Endothelial cell of umbilical vein (primary cell): Measurements from ENCODE around the gene MT1X.

ENCODE experiments used
- CTCF ChIP-seq, 2 donors: IDR thresholded peaks; 1 replicate in 1 of 2; 2 replicates in 1 of 2; pipeline ENCODE4 v1.5.1; 2011; ENCODE audit warnings: low read length in 2 of 2, mild to moderate bottlenecking in 2 of 2, moderate library complexity in 2 of 2, control low read depth in 1 of 2, inconsistent platforms in 1 of 2, low read depth in 1 of 2; ENCODE audit not compliant: insufficient read depth in 1 of 2; ENCODE audit errors: extremely low read depth in 1 of 2
- EZH2 ChIP-seq: IDR thresholded peaks from 2 replicates; pipeline ENCODE4 v1.6.1; 2012; ENCODE audit warnings: borderline replicate concordance, low read depth, mild to moderate bottlenecking, moderate library complexity, low read length, inconsistent platforms; ENCODE audit not compliant: severe bottlenecking
- GATA2 ChIP-seq: IDR thresholded peaks from 2 replicates; pipeline ENCODE4 v1.7.0; 2011; ENCODE audit warnings: low read depth, mild to moderate bottlenecking, moderate library complexity, mixed read lengths, low read length; ENCODE audit not compliant: insufficient read length, insufficient read depth
- JUN ChIP-seq: IDR thresholded peaks from 2 replicates; pipeline ENCODE4 v1.6.1; 2011; ENCODE audit warnings: borderline replicate concordance, low read depth; ENCODE audit not compliant: insufficient read length, insufficient read depth
- MAX ChIP-seq: IDR thresholded peaks from 2 replicates; pipeline ENCODE4 v1.6.1; 2011; ENCODE audit not compliant: insufficient read depth, insufficient read length
- MYC ChIP-seq: IDR thresholded peaks from one replicate; pipeline ENCODE4 v1.6.1; 2011; ENCODE audit warnings: mild to moderate bottlenecking, low read depth, low read length
- POLR2A ChIP-seq: IDR thresholded peaks from 2 replicates; pipeline ENCODE4 v1.6.1; 2012; ENCODE audit warnings: low read depth, mild to moderate bottlenecking, control low read depth, low read length
- POLR2AphosphoS5 ChIP-seq: IDR thresholded peaks from 2 replicates; pipeline ENCODE4 v1.6.1; 2012; ENCODE audit warnings: low read depth, mild to moderate bottlenecking, control low read depth, low read length, moderate library complexity; ENCODE audit not compliant: insufficient read depth

GRCh38 chr16:56636616-56637413 lies 45.5 kb upstream of the MT1X start:
- TF ChIP-seq EZH2 (no peak), CTCF (IDR thresholded peaks at IDR 0.05; ENCODE audit: extremely low read depth in 1 of 2, insufficient read depth in 1 of 2, low read depth in 1 of 2, low read length in 2 of 2) (no peak), POLR2AphosphoS5 (no peak), MAX (no peak), JUN (no peak), POLR2A (no peak), MYC (no peak), GATA2 (no peak)
